Measurements from ENCODE around the gene FAM181A. TPM values are rescaled to one million over a fixed set of nuclear protein-coding genes. Genes with fewer than 3 reads are reported as not detected.

The FAM181A gene
- total and polyA plus RNA-seq, 9 of the 15 experiments (the other 6 are each of a cell fraction or from before 2014, with no cell fraction given): not detected

DNA sequence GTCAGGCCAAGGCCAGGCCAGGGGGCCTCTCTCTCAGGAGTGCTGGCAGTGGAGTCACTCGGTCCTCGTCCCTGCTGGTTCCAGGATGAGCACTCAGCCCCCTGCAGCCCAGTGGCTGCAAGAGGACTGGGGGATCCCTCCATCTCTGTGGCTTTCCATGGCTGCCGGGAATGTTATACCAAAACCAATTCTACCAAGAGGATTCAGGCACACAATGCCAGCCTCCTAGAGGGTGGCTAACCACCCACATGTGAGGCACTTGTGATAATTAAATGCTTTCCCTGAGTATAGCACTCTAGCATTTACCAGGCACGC is 27.3 kb downstream of the FAM181A start:
- intact Hi-C loops (cut with micrococcal nuclease): no loop called here
- FAIRE-seq (no peak), ATAC-seq (no peak), DNase-seq (ENCODE audit: extremely low read depth in 1 of 4, low spot score in 3 of 4) (no peak)
- Histone ChIP-seq H3K4me1 (replicated peaks in 1 of 2; ENCODE audit: control insufficient read depth in 2 of 2, insufficient read depth in 2 of 2, low read length in 2 of 2) (peaks cover 0 to 4% of the 10 kb centered on the region in 2 experiments; a peak in 1 of 5 replicates), H4K20me1 (replicated peaks; ENCODE audit: control insufficient read depth, insufficient read depth, low read length) (no peaks in the 10 kb centered on the region; the same call in 1 of the 2 replicates), H3K36me3 (ENCODE audit: control insufficient read depth, insufficient read depth, low read length) (no peaks in the 10 kb centered on the region), H3K9me1 (ENCODE audit: control insufficient read depth, insufficient read depth, low read length) (no peaks in the 10 kb centered on the region), H3K27me3 (ENCODE audit: control insufficient read depth in 2 of 2, insufficient read depth in 2 of 2, low read length in 2 of 2) (peaks cover 2 to 26% of the 10 kb centered on the region in 2 experiments; a peak in 2 of 5 replicates), H3K9me3 (replicated peaks; ENCODE audit: control insufficient read depth, insufficient read depth, low read depth, low read length) (no peaks in the 10 kb centered on the region), H3K9ac (ENCODE audit: insufficient read depth in 1 of 2, low read depth in 2 of 2, low read length in 2 of 2) (no peak overlapping the region), H3K27ac (ENCODE audit: extremely low read depth, low read depth, low read length) (no peak overlapping the region), H3K79me2 (ENCODE audit: control insufficient read depth, insufficient read depth, low read length) (no peaks in the 10 kb centered on the region), H3K4me2 (ENCODE audit: insufficient read depth, low read length) (no peak overlapping the region), H2AFZ (ENCODE audit: low read depth, low read length) (no peak overlapping the region), H3K4me3 (no peak overlapping the region)
- whole genome bisulfite sequencing (ENCODE audit: insufficient coverage, low coverage, missing lambda C conversion rate): 0% methylated on average over 2 of the region's 4 CpGs
- CTCF ChIA-PET (ENCODE audit: low intra/inter-chr PET ratio): no interaction called here
- POLR2A ChIA-PET: no interaction called here
- in situ Hi-C loops (cut with MboI): no loop called here
- BruUV-seq (replicated peaks): no TSS peak
- TF ChIP-seq, protein P1, sequence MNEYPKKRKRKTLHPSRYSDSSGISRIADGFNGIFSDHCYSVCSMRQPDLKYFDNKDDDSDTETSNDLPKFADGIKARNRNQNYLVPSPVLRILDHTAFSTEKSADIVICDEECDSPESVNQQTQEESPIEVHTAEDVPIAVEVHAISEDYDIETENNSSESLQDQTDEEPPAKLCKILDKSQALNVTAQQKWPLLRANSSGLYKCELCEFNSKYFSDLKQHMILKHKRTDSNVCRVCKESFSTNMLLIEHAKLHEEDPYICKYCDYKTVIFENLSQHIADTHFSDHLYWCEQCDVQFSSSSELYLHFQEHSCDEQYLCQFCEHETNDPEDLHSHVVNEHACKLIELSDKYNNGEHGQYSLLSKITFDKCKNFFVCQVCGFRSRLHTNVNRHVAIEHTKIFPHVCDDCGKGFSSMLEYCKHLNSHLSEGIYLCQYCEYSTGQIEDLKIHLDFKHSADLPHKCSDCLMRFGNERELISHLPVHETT (CRISPR knock-in tag; conservative IDR thresholded peaks at IDR 0.05 in 1 of 2, IDR thresholded peaks at IDR 0.05 in 1 of 2): no peak
- no peak for TF ChIP-seq NFRKB (IDR thresholded peaks at IDR 0.05; ENCODE audit: low read depth)
- TF ChIP-seq ZNF121 (CRISPR knock-in tag; conservative IDR thresholded peaks at IDR 0.05): no peak
- no peak for TF ChIP-seq MEF2D (tag; conservative IDR thresholded peaks at IDR 0.05; ENCODE audit: low read depth)
- no peak for TF ChIP-seq DACH1 (IDR thresholded peaks at IDR 0.05; ENCODE audit: partially characterized antibody)
- no peak for TF ChIP-seq RBM22 (IDR thresholded peaks at IDR 0.05; ENCODE audit: low read depth, low read length, poor library complexity, severe bottlenecking)
- no peak for TF ChIP-seq RFX7 (CRISPR knock-in tag; IDR thresholded peaks at IDR 0.05)
- TF ChIP-seq, protein P2, sequence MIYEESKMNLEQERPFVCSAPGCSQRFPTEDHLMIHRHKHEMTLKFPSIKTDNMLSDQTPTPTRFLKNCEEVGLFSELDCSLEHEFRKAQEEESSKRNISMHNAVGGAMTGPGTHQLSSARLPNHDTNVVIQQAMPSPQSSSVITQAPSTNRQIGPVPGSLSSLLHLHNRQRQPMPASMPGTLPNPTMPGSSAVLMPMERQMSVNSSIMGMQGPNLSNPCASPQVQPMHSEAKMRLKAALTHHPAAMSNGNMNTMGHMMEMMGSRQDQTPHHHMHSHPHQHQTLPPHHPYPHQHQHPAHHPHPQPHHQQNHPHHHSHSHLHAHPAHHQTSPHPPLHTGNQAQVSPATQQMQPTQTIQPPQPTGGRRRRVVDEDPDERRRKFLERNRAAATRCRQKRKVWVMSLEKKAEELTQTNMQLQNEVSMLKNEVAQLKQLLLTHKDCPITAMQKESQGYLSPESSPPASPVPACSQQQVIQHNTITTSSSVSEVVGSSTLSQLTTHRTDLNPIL (CRISPR knock-in tag; IDR thresholded peaks at IDR 0.05): no peak
- TF ChIP-seq WHSC1 (IDR thresholded peaks at IDR 0.05; ENCODE audit: low read length): no peak
- TF ChIP-seq BRD4 (IDR thresholded peaks at IDR 0.05): no peak
- TF ChIP-seq, protein P3, sequence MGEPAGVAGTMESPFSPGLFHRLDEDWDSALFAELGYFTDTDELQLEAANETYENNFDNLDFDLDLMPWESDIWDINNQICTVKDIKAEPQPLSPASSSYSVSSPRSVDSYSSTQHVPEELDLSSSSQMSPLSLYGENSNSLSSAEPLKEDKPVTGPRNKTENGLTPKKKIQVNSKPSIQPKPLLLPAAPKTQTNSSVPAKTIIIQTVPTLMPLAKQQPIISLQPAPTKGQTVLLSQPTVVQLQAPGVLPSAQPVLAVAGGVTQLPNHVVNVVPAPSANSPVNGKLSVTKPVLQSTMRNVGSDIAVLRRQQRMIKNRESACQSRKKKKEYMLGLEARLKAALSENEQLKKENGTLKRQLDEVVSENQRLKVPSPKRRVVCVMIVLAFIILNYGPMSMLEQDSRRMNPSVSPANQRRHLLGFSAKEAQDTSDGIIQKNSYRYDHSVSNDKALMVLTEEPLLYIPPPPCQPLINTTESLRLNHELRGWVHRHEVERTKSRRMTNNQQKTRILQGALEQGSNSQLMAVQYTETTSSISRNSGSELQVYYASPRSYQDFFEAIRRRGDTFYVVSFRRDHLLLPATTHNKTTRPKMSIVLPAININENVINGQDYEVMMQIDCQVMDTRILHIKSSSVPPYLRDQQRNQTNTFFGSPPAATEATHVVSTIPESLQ (CRISPR knock-in tag; IDR thresholded peaks at IDR 0.05): no peak
- TF ChIP-seq ZNF830 (CRISPR knock-in tag; IDR thresholded peaks at IDR 0.05): no peak
- TF ChIP-seq TCF7 (IDR thresholded peaks at IDR 0.05; ENCODE audit: borderline replicate concordance): no peak
- TF ChIP-seq CBFB (CRISPR knock-in tag; IDR thresholded peaks at IDR 0.05): no peak
- TF ChIP-seq ZNF263 (CRISPR knock-in tag; IDR thresholded peaks at IDR 0.05; ENCODE audit: borderline replicate concordance): no peak
- TF ChIP-seq MBD2 (IDR thresholded peaks at IDR 0.05; ENCODE audit: borderline replicate concordance, low read depth): no peak
- no peak for TF ChIP-seq ATF3 (IDR thresholded peaks at IDR 0.05)
- TF ChIP-seq ATF3 (CRISPR knock-in tag; conservative IDR thresholded peaks at IDR 0.05): no peak
- TF ChIP-seq ZNF76 (CRISPR knock-in tag; IDR thresholded peaks at IDR 0.05; ENCODE audit: borderline replicate concordance): no peak
- TF ChIP-seq U2AF2 (optimal IDR thresholded peaks at IDR 0.05; ENCODE audit: low read depth, low read length): no peak
